Suprapubic skin (tissue), 4 donors: ENCODE measurements around the gene ZNF888.

Experiments used
- CTCF ChIP-seq, 2 donors: fragments of 200-600 bp in 1 of 2; fragments of 450-650 bp in 1 of 2; sonication (generic) in 1 of 2; IDR thresholded peaks; one replicate each; pipeline ENCODE4 v1.5.1; 2016 to 2019; ENCODE audit warnings: antibody characterized with exemption in 2 of 2, mild to moderate bottlenecking in 1 of 2, moderate library complexity in 1 of 2
- EP300 ChIP-seq: sonication (generic); formaldehyde crosslinking; IDR thresholded peaks from one replicate; pipeline ENCODE4 v1.6.1; 2017; ENCODE audit warnings: antibody characterized with exemption
- POLR2A ChIP-seq, 2 donors: fragments of 450-650 bp; IDR thresholded peaks; one replicate each; pipeline ENCODE4 v1.6.1; 2017; ENCODE audit warnings: antibody characterized with exemption in 2 of 2, mild to moderate bottlenecking in 2 of 2, moderate library complexity in 2 of 2
- POLR2AphosphoS5 ChIP-seq, 3 donors: sonication (generic); formaldehyde crosslinking; IDR thresholded peaks; one replicate each; pipeline ENCODE4 v1.6.1; 2017; ENCODE audit warnings: antibody characterized with exemption in 3 of 3

GRCh38 chr19:52943884-52944643 lies 20.8 kb upstream of the ZNF888 start:
- TF ChIP-seq CTCF (IDR thresholded peaks at IDR 0.05) (no peak), POLR2AphosphoS5 (IDR thresholded peaks at IDR 0.05) (no peak), EP300 (no peak), POLR2A (IDR thresholded peaks at IDR 0.05) (no peak)
